ENCODE measurements around the gene EPHB3.

GRCh38 chr3:184597829-184598573 is 36.4 kb downstream of the EPHB3 start:
- TF ChIP-seq CEBPB (IDR thresholded peaks at IDR 0.05): no peak
- TF ChIP-seq REST (IDR thresholded peaks at IDR 0.05; ENCODE audit: low read depth): no peak
- TF ChIP-seq EP300 (IDR thresholded peaks at IDR 0.05; ENCODE audit: borderline replicate concordance): no peak
